Measurements from ENCODE around the gene ARL16.
A peak's percentile ranks its signal among the peaks of the same experiment; 100 is the strongest.

ARL16 gene, protein sequence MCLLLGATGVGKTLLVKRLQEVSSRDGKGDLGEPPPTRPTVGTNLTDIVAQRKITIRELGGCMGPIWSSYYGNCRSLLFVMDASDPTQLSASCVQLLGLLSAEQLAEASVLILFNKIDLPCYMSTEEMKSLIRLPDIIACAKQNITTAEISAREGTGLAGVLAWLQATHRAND

DNA sequence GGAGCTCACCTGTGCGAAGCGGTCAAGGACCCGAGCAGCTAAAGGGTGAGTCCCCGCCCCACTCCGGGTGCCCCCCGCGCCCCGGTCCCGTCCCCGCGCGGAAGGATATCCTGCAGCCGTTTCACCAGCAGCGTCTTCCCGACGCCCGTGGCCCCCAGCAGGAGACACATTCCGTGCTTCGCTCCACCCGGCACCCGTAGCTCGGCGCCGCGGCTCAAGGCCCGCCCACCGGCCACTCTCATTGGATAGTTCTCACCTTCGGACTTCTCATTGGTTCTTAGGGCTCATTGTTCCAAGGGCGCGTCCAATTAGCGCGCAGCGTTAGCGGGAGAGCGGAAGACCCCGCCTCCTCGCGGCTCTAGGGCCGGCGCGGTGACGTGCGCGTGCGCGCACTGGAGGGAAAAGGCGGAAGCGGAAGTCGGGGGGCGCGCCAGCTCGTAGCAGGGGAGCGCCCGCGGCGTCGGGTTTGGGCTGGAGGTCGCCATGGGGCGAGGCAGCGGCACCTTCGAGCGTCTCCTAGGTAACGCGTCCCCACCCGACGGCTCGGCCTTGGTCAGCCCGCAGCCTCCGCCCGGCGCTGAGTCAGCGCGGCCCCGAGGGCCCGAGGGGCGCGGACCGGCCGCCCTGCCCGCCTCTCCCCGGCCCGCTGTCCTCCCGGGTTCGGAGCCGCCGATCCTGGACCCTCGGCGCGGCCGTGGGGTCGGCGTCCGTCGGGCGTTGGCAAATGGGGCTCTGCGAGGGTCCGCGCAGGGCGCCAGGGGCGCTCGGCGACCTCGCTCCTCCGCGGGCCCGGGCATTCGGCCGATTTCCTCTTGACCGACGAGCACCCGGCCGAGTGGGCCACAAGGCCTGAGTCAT is at the start of gene ARL16, which contains the start of gene HGS:
ARL16 (minus strand) TSS at position 214 of the 858 bp plus-strand sequence; CDS start at position 170, 44 bp downstream.
HGS (plus strand) TSS at position 428 of the 858 bp plus-strand sequence; CDS start at position 484, 56 bp downstream.
- DNase-seq (ENCODE audit: low read depth in 2 of 2) = peak; percentile 95

DNA sequence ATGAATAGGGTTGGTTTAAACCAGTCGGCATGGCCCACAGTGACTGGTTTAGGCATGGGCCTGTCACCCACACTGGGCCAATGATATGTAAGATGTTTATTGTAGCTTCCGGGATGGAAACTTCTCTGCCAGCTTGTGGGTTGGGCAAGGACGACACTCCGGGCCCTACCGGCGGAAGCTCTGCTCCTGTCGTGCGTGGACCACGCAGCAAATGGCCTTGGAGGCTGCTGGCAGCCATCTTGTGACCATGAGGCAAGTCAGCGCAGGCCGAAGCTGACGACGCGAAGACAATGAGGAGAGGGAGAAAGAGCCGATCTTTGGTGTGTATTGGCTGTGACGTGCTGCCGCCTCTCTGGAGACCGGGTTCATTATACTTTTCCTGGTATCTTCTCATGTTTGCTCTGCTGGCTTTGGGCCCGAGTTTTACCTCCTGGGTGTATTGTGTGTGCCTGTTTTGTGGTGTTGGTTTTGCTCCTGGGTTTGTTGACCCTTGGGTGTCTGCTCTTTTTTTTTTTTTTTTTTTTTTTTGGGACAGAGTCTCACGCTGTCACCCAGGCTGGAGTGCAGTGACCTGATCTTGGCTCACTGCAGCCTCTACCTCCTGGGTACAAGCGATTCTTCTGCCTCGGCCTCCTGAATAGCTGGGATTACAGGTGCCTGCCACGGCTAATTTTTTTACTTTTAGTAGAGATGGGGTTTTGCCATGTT is 43.9 kb upstream of the ARL16 start:
- no peak for DNase-seq (ENCODE audit: low read depth in 2 of 2)

DNA sequence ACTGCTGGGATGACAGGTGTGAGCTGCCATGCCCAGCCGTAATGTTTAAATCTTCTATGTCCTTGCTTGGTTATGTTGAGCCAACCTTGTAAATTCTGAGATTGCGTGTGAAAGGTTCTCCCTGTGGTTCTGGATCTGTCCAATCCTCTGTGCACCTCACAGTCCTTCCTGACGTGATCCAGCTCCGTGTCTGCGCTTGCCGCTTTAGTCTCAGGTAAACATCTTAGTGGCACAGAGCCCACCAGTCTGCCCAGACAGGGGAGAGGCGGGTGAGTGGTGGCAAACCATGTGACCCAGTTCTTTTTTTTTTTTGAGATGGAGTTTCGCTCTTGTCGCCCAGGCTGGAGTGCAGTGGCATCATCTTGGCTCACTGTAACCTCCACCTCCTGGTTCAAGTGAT is 42.4 kb upstream of the ARL16 start:
- DNase-seq (ENCODE audit: low read depth in 2 of 2) = no peak

DNA sequence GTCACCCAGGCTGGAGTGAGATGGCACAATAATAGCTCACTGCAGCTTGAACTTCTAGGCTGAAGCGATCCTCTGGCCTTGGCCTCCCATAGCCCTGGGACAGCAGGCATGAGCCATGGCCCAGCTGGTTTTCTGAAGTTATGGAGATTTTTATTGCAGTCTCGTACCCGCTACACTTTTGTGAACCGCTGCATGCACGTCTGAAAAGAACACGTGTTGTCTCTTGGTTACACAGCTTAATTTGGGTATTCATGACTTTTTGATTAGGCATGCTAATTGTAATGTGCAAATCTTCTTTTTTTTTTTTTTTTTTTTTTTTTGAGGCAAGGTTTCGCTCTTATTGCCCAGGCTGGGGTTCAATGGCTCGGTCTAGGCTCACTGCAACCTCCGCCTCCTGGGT is 41.8 kb upstream of the ARL16 start:
- DNase-seq (ENCODE audit: low read depth in 2 of 2) = no peak

DNA sequence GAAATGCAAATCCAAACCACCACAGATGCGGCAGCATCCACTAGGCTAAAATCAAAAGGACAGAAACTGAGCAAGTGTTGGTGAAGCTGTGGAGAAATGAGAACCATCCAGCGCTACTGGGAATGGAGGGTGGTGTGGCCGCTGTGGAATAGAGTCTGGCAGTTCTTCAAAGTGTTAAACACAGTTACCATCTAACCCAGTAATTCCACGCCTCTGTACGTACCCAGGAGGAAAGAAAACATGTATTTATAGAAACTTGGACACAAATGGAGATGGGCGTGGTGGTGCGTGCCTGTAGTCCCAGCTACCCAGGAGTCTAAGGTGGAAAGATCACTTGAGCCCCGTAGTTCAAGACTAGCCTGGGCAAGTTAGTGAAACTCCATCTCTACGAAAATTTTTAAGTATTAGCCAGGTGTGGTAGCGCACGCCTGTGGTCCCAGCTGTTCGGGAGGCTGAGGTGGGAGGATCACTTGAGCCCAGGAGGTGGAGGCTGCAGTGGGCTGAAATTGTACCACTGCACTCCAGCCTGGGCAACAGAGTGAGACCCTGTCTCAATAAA is 40.1 kb upstream of the ARL16 start:
- no peak for DNase-seq (ENCODE audit: low read depth in 2 of 2)

DNA sequence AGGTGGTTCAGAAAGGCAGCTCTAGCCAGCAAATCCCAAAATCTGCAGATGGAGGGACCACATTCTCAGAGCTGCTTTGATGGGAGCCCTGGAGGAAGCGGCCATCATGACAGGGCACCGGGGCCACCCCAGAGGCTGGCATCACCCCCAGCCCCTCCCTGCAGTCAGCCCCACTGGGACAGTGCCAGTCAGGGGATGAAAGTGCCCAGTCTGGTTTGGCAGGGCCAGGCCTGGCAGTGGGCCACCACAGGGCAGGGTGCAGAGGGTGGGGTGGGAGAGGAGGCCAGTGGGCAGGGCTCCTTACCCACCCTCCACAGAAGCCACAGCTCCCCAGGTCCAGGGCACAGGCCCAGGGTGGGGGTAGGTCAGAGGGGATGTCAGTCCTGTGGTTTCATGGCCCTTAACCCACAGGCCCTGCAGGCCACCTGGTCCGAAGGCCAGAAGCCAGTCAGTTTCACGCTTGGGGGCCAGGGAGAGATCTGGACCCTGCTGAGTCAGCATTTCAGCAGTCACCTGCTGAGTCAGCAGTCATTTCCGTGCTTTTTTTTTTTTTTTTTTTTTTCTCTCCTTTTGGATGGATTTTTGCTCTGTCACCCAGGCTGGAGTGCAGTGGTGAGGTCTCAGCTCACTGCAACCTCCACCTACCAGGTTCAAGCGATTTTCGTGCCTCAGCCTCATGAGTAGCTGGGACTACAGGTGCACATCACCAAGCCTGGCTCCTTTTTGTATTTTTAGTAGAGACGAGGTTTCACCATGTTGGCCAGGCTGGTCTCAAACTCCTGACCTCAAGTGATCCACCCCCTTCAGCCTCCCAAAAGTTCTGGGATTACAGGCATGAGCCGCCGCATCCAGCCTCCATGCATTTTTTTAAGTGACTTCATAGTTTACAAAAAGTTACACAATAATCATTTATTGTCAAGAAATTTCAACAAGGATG is 38.9 kb upstream of the ARL16 start:
- DNase-seq (ENCODE audit: low read depth in 2 of 2) = no peak

DNA sequence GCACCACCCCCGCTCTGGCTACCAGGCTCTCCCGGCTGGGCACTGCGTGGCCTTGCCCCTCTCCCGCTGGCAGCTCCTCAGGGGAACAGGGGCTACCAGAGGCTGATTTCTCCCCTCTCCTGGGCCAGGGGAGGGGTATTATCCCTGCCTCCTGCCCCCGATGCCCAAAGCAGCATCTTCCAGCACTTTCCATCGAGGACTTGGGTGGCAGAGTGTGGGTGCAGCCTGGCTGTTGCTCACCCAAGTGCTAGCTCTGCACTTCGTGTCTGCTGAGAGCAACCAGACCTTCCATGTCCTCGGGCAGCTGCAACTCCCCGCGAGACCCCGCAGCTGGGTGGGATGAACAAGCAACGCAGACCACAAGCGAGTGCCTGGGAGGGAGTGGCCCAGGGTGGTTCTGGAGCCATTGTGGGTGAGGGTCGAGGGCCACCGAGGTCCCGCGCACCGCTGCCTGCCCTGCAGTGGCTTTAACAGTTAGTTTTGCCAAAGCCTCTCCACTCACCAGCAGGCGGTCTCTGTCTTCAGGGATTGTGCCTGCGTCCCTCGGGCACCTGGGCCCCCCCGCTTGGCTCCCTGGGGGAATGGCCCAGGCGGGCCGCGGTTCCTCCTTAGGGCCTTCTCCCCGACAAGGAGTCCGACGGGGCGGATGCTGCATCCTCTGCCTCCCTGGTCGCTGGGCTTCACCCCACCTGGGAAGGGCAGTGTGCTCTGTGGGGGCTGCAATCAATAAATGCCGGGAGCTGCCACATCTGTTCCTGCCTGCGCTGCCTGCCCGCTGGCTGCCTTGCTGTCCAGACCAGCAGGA is 36.9 kb upstream of the ARL16 start:
- DNase-seq (ENCODE audit: low read depth in 2 of 2) = no peak

DNA sequence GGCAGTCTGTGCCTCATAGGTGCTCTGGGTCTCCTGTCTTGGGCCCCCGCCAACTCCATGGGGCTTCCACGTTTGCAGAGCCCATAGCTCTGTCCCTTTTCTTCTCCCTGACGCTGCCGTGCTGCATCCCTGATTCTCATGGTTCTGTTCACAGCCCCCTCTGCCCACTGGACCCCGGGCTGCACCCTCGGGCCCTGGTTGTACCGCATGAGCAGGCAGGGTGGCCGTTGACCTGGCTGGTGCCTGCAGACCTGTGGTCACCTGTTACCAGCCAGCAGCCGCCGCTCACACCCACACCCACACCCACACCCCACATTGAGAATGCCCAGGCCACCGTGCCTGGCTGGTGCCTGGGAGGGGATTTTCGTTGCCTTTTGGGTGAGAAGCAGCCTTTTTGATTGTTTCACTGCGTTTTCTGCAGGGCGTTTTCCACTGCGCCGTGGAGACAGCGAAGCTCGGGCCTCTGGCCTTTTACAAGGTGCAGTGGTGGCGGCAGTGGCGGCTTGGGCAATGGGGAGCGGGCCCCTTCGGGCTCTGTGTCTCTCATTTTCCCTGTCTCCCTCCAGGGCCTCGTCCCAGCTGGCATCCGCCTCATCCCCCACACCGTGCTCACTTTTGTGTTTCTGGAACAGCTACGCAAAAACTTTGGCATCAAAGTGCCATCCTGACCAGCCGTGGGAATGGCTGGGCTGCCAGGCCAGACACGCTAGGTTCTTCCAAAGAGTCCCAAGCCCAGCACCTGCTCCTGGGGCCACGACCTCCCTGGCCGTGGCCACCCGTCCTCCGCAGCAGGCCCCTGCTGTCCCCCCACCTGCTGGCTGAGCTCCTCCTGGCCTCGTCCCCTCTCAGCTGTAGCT is 36.0 kb upstream of the ARL16 start:
- no peak for DNase-seq (ENCODE audit: low read depth in 2 of 2)

DNA sequence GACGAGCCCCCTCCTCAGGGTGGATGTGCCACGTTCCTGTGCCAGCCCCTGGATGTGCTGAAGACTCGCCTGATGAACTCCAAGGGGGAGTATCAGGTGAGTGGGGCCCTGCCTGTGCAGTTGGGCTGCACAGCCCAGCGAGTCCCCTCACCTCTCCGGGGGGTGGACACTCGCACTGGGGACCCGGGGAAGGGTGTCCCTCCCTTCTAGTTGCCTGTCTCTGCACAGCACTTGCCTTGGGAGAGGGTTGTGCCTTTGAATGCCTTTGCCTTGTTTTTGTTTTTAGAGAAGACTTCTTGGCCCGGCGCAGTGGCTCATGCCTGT is 34.1 kb upstream of the ARL16 start:
- no peak for DNase-seq (ENCODE audit: low read depth in 2 of 2)

DNA sequence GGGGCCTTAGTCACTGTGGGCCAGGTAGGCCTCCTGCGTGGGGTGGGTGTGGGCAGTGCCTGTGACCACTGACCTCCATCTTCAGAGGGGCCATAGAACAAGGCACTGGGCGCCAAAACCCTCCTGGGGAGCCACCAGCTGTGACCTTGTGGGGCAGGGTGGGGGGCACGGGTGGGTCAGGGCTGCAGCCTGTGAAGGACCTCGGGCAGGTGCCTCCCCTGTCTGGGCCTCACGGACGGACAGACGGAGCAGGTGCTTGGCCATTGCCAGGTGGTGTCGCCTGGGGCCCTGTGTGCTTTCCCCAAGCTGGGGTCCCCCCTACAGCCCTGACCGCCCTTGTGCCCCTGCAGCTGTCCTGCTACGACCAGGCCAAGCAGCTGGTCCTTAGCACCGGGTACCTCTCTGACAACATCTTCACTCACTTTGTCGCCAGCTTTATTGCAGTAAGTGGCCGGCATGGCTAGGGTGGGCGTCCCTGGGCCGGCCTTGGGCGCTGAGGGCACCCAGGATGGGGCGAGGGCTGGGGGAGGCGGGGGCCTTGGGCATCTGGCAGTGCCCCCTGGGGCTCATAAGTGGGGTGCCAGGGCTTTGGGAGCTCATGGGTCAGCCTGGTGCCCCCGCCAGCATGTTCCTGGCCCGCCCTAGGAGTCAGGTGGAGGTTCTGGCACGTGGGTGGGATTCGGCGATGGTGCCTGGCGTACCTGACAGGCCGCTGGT is 33.6 kb upstream of the ARL16 start:
- DNase-seq (ENCODE audit: low read depth in 2 of 2) = no peak

DNA sequence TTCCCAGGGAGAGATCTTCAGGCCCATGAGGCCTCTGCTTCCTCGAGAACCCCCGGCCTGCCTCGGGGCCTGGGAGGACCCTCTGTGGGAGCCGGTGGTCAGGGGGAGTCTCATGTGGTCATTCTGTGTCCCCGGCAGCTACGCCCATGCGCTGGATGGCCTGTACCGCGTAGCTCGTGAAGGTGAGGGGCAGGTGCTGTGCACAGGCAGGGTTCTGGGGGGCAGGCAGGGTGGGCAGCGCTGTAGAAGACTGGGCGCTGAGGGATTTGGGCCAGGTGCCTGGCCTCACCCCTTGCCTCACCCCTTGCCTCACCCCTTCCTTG is 33.0 kb upstream of the ARL16 start:
- DNase-seq (ENCODE audit: low read depth in 2 of 2) = no peak

DNA sequence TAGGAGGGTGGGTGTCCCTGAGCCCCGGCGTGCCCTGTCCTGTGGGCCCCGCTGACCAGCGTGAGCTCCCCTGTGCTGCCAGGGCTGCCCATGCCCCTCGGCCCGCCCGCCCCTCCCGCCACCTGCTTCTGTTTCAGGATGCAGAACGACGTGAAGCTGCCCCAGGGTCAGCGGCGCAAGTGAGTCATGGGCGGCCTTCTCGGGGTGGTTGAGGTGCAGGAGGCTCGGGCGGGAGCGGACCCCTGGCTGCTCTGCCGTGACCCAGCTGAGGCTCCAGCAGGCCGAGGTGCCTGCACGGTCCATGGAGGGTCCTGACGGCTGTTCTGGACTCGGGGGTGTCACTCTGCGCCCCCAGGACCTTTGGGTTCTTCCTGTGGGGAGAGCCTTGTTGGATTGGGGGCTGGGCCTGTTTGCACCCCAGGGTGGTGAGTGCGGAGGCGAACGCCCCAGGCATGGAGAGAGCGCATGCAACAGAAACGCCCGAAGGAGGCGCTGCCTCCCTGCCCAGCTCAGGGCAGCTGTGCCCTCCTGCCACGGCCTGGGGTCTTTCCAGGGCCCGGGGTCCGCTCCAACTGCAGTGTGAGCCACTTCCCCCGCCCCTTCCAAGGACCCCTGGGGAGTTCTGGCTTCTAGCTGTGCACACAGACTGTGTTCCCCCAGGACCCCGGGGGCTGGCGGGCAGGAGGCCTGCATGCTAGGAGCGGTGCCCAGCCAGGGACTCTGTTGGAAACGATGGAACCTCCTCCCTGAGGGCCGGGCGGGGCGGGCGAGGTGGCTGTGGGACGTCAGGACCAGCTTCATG is 32.5 kb upstream of the ARL16 start:
- no peak for DNase-seq (ENCODE audit: low read depth in 2 of 2)

DNA sequence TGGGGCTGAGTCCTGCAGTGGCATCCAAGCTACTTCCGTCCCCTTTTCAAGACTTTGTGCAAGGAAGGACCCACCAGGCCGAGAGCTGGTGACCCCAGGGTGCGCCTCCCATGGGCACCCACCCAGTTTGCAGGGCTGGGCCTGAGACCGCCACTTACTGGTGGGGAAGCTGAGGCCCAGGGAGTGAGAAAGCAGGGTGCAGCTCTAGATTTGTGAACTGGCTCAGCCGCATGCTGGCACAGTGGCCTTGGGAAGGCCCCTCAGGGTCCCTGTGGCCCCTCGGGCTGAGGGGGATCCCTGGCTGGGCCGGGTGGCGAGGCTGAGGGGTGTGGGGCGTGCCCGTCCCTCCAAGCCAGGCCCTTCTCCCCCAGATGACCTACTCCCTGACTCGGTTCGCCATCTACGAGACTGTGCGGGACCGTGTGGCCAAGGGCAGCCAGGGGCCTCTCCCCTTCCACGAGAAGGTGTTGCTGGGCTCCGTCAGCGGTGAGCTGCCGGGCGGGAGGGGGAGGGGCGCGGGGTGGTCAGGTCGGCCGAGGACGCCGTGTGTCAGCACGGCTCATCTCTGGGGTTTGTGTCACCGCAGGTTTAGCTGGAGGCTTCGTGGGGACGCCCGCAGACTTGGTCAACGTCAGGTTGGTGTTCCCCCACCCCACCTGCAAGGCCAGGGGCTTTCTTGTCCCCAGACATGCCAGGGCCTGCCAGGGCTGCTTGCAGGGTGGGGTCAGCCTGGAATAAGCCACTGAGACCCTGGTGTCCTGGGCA is 31.7 kb upstream of the ARL16 start:
- DNase-seq (ENCODE audit: low read depth in 2 of 2) = no peak

DNA sequence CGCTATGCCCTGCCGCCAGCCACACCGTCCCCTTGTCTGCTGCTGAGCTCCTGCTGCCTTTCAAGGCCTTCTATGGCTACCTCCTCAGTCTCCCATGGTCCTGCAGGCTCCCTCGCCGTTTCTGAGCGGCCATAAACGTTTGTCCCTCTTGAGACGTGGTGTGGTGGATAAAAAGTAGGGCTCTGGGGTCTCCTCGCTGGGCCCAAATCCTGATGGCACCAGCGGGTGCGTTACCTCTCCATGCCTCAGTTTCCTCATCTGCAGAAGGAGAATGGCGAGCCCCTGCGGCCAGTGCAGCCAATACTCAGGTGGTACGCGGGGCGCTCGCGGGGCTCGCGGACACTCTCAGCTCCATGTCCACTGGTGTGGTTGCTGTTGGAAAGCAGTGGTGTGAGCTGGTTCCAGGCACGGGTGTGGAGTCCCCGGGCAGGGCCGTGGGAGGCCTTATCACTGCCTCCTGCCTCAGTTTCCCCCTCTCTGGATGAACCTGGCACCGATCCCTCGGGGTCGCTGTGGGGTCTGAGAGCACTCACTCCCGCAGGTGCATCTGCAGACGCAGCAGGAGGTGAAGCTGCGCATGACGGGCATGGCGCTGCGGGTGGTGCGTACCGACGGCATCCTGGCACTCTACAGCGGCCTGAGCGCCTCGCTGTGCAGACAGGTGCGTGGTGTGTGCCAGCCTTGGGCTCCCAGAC is 31.0 kb upstream of the ARL16 start:
- no peak for DNase-seq (ENCODE audit: low read depth in 2 of 2)

DNA sequence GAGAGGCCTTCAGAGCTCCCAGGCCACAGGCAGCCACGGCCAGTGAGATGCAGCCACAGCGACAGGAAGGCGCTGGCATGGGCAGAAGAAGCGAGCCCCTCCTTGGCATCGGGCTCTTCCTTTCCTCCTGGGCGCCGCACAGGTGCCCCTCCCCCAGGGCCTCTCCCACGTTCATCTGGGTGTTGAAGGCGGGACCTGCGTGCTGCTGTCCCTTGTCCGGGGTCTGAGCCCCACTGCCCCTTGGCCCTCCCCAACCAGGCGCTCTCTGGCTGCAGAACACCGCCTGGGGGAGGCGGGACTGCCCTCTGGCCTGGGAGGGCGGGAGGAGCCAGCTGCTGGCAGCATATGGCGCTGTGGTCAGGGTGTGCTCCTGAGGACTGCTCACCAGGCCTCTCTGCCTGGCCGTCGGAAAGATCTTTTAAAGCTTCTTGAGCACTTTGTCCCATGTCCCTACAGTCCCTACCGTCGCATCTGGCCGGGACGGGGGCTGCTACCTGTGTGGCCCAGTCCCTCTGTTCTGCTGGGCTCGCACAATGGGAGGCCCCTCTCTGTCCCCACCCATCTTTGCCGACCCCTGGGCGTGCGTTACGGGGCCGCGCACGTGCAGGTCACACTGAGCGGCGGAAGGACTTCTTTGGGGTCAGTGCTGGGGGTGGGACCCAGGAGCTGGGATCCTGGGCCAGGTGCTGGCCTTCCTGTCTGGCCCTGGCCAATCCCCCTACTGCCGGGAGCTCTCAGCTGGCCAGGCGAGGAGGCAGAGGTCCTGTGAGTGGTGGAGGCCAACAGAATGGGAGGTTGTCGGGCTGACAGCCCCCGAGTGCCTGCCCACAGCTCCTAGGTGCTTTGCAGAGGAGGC is 30.2 kb upstream of the ARL16 start:
- no peak for DNase-seq (ENCODE audit: low read depth in 2 of 2)

DNA sequence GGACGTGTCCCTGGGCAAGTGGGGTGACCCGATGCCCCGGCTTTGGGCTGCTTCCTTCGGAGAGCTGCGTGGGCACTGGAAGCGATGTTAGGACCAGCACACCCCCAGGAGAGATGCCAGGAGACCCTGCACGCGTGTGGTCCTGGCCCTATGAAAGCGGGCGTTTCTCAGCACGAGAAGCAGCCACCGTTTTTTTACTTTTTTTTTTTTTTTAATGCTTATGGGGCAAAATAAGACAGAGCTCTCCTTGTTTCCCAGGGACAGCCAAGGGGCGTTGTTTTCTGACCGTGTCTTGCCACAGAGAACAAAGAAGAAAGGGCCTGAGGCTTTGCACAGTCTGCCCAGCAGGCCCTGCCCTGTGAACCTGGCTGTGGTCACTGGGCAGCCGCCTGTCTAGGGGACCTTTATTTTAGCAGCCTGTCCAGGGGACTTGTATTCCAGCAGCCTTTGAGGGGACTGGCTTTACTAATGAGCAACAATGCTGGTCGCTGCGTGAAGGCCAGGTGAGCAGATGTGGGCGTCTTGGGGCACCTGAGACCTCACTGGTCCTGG is 29.5 kb upstream of the ARL16 start:
- no peak for DNase-seq (ENCODE audit: low read depth in 2 of 2)
